K562 (cell line): ENCODE data around the gene AIPL1. TPM values are rescaled to one million over a fixed set of nuclear protein-coding genes. Genes with fewer than 3 reads are reported as not detected.

Experiments used
- BDP1 ChIP-seq: IDR thresholded peaks from 3 replicates; pipeline ENCODE4 v1.6.1; 2011; ENCODE audit not compliant: insufficient read length, insufficient read depth
- NR2C2 ChIP-seq, 2 experiments: fragments of 200-800 bp in 1 of 2; sonication (Bioruptor generic) in 1 of 2; sonication (generic) in 1 of 2; formaldehyde crosslinking in 1 of 2; IDR thresholded peaks; 2 replicates each; pipeline versions ENCODE4 v1.6.1 to v1.8.0; 2016 to 2022; ENCODE audit warnings: mild to moderate bottlenecking in 1 of 2, missing compliant biosample characterization in 1 of 2, missing genetic modification characterization in 1 of 2, missing genetic modification reagents in 1 of 2
- polyA plus RNA-seq, 8 experiments: library from polyadenylated mRNA; depleted of rRNA in 4 of 8; stranded (reverse) in 5 of 8; unstranded in 3 of 8; fragments of >200 nt; fragmentation: Nextera tagmentation in 2 of 8; fragmentation: Illumina TruSeq in 1 of 8; extraction: Ambion mirVana in 2 of 8; extraction: Trizol in 1 of 8; gene quantifications; 2 replicates each; pipeline versions ENCODE4 v1.2.1 to v1.2.3, GENCODE V29; 2011 to 2014; ENCODE audit warnings: inconsistent platforms in 1 of 8, missing spikeins in 1 of 8
- total RNA-seq, 7 experiments: library from RNA; depleted of rRNA in 6 of 7; stranded (reverse); fragments of >200 nt in 6 of 7; fragmentation: Illumina TruSeq in 2 of 7; extraction: Trizol in 2 of 7; gene quantifications; 2 replicates each; pipeline versions ENCODE4 v1.2.1 to v1.2.3, GENCODE V29; 2011 to 2021; ENCODE audit warnings: low replicate concordance in 1 of 7
- TF ChIP-seq, protein P1 (sequence below): IDR thresholded peaks from 2 replicates; pipeline ENCODE4 v1.6.1; 2016; ENCODE audit warnings: missing genetic modification characterization, missing compliant biosample characterization
- TF ChIP-seq, protein P2 (sequence below): fragments of 250-450 bp; sonication (Bioruptor Pico); IDR thresholded peaks from 2 replicates; pipeline ENCODE4 v1.4.0; 2020; ENCODE audit warnings: mild to moderate bottlenecking, moderate library complexity, borderline replicate concordance
- TF ChIP-seq, protein P3 (sequence below): fragments of 450-650 bp; IDR thresholded peaks from 2 replicates; pipeline ENCODE4 v1.6.1; 2016

Gene AIPL1
- total and polyA plus RNA-seq, 9 of the 15 experiments (the other 6 are each of a cell fraction or from before 2014, with no cell fraction given): not detected

DNA sequence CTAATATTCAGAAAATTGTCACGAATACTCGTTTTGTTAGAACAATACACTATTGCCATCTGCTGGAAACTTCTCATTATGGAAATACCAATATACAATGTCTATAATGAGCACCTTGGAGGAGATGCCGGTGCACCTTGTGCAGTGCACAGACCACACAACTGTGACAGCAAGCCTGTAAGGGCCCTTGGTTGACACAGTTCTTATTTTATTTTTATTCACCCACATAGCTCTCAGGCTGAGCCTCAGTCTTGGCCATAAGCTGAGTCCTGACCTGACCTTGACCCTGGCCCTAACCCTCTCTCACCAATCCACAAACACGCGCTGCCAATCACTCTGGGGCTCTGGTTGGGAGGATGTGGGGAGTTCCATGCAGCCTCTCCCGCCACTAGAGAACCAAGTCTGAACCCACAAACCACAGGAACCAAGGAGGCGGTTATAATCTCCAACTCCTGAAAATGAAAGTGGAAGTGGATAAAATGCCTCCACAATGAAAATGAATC, 7.6 kb downstream of the AIPL1 start (continued):
- TF ChIP-seq, protein P1, sequence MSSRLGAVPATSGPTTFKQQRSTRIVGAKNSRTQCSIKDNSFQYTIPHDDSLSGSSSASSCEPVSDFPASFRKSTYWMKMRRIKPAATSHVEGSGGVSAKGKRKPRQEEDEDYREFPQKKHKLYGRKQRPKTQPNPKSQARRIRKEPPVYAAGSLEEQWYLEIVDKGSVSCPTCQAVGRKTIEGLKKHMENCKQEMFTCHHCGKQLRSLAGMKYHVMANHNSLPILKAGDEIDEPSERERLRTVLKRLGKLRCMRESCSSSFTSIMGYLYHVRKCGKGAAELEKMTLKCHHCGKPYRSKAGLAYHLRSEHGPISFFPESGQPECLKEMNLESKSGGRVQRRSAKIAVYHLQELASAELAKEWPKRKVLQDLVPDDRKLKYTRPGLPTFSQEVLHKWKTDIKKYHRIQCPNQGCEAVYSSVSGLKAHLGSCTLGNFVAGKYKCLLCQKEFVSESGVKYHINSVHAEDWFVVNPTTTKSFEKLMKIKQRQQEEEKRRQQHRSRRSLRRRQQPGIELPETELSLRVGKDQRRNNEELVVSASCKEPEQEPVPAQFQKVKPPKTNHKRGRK (tag): no peak
- TF ChIP-seq BDP1 (no peak), NR2C2 (CRISPR knock-in tag; IDR thresholded peaks at IDR 0.05) (no peak), NR2C2 (tag; IDR thresholded peaks at IDR 0.05) (peak; percentile 25; the same call in 1 of the 2 replicates)
- TF ChIP-seq, protein P2, sequence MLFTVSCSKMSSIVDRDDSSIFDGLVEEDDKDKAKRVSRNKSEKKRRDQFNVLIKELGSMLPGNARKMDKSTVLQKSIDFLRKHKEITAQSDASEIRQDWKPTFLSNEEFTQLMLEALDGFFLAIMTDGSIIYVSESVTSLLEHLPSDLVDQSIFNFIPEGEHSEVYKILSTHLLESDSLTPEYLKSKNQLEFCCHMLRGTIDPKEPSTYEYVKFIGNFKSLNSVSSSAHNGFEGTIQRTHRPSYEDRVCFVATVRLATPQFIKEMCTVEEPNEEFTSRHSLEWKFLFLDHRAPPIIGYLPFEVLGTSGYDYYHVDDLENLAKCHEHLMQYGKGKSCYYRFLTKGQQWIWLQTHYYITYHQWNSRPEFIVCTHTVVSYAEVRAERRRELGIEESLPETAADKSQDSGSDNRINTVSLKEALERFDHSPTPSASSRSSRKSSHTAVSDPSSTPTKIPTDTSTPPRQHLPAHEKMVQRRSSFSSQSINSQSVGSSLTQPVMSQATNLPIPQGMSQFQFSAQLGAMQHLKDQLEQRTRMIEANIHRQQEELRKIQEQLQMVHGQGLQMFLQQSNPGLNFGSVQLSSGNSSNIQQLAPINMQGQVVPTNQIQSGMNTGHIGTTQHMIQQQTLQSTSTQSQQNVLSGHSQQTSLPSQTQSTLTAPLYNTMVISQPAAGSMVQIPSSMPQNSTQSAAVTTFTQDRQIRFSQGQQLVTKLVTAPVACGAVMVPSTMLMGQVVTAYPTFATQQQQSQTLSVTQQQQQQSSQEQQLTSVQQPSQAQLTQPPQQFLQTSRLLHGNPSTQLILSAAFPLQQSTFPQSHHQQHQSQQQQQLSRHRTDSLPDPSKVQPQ: no peak
- TF ChIP-seq, protein P3, sequence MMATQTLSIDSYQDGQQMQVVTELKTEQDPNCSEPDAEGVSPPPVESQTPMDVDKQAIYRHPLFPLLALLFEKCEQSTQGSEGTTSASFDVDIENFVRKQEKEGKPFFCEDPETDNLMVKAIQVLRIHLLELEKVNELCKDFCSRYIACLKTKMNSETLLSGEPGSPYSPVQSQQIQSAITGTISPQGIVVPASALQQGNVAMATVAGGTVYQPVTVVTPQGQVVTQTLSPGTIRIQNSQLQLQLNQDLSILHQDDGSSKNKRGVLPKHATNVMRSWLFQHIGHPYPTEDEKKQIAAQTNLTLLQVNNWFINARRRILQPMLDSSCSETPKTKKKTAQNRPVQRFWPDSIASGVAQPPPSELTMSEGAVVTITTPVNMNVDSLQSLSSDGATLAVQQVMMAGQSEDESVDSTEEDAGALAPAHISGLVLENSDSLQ: peak; percentile 37; the same call in 1 of the 2 replicates
